Esophagus squamous epithelium (tissue), 4 donors: ENCODE results near the gene ZNFX1.

Experiments used
- CTCF ChIP-seq, 6 experiments: fragments of 450-650 bp in 4 of 6; fragments of 200-600 bp in 2 of 6; sonication (generic) in 2 of 6; IDR thresholded peaks; one replicate each; pipeline ENCODE4 v1.5.1; 2016 to 2019; ENCODE audit warnings: antibody characterized with exemption in 6 of 6, mild to moderate bottlenecking in 4 of 6, moderate library complexity in 4 of 6
- POLR2A ChIP-seq, 4 donors: fragments of 450-650 bp; IDR thresholded peaks; one replicate each; pipeline ENCODE4 v1.6.1; 2017; ENCODE audit warnings: antibody characterized with exemption in 4 of 4, mild to moderate bottlenecking in 4 of 4, moderate library complexity in 3 of 4

DNA sequence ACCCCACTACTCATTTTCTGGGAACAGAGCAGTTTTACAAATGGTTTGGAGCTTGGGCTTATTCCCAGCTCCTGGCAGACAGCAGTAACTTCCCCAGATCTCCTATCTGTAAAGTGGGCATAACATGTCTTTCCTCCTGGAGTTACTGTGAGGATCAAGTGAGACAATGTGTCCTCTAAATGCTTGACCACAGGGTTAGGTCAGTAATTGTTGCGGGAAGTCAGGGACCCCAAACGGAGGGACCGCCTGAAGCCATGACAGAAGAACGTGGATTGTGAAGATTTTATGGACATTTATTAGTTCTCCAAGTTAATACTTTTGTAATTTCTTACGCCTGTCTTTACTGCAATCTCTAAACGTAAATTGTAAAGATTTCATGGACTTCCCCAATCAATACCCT is 15.3 kb upstream of the ZNFX1 start:
- TF ChIP-seq CTCF (IDR thresholded peaks at IDR 0.05), result no peak
- no peak for TF ChIP-seq POLR2A (IDR thresholded peaks at IDR 0.05)
